KG1 (cell line): ENCODE measurements around the gene PRPF40A.

Experiments used
- DNase-seq: peaks from one replicate; lab custom pipeline; 2025; lab: John Stamatoyannopoulos, UW

PRPF40A gene

DNA sequence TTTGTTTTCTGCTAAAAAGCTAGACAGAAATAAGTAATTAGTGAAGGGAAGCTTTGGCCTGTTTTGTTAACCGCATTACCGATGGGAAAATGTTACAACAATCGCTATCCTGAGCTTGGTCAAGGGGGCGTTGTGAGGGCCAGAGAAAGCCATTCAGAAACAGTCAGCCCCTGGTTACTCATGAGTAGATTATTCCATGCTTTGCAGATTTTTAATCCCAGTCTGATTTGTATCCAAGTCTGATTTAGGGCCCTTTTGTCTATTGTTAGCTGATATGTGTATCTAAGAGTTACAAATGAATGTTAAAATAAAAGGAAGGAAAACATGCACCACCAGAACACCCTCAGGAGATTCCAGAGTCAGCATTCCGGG is 99.1 kb downstream of the PRPF40A start:
- no peak for DNase-seq

DNA sequence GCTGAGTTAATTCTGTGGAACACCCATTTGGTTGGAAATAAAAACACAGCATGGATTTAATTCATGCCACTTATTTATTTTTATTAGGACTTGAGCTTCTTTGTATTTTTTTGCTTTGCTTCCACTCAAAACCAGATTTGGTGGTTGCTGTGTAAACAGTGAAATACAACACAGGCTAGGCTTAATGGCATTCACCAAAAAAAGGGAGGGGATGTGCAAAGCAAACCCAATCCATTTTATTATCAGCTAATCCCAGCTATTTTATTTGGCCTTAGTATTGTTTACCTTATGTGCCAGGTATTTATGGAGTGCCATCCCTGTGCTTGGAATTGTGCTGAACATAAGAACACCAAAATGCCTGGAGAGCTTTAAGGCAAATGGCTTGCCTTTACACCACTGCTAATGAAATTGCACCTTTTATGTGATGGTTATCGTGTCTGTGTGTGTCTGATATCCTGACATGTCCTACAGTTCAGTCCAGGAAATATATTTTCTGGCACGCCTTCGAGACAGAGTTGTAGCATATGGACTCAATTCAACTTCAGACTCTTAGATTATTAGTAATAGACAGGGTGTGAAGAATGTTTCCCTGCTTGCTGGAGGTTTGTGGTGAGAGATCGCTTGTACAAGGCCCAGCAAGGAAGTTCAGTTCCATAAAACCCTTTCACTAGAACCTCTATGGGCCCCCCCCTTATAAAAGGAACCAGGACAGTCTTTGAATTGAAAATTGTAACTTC is 99.6 kb downstream of the PRPF40A start:
- DNase-seq, result no peak

- DNase-seq, result no peak
Observed at GRCh38 chr2:152615177-152615576, 102.1 kb downstream of the PRPF40A start.

DNA sequence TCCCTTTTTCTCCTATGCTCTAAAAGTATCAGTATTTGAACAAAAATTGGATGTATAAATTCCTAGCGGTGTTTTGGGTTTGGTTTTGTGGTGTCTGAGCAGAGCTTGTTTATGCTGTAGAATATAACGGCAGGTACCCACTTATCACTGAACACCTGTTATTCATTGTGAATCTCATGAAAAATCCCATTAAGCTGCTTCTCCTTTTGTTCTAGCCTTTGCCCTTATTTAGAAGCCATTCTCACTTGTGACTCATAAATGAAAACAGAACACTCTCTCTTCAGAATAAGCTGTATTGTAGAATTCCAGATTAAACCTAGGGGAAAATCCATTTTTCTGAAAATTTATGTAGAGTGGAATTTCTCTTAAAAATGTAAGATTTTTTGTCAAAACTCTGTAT is 104.0 kb downstream of the PRPF40A start:
- DNase-seq, result no peak

- DNase-seq, result peak; percentile 72
Observed at GRCh38 chr2:152611458-152612231, 105.6 kb downstream of the PRPF40A start.

DNA sequence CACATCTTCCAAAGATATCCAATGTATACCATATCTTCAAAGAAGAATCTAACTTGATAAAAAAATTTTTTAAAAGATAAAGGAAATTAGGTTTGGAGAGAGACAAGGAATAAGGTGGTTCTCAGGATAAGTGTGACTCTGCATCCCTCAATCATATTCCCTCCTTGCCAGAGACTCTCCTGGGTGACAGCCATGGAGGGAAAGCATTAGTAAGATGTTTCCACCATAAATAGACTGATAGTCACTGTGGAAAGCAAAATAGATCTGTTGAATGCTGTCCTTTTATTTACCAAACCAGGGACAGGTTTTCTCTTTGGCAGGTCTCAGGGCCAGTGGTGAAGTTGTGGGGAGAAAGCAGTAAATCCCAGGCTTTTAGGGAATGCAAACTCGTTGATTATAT is 107.6 kb downstream of the PRPF40A start:
- DNase-seq, result no peak

DNA sequence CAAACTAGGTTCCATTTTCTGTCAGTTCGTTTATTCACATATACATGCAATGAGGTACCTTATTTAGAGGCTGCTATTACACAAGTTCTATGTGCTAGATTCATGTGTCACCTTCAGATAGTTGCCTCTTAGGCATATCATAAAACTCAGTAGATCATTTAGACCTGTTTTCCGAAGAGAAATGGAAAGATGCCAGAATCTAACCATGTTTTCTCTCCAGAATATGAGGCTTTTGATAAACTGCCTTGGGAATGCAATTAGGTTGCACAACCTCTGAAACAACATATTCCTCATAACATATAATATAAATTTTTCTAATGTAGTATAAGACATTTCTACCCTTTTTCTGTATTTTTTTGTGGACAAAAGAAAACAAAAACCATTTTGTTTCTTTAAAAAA is 108.1 kb downstream of the PRPF40A start:
- no peak for DNase-seq

- no peak for DNase-seq
Observed at GRCh38 chr2:152607793-152608300, 109.4 kb downstream of the PRPF40A start.

DNA sequence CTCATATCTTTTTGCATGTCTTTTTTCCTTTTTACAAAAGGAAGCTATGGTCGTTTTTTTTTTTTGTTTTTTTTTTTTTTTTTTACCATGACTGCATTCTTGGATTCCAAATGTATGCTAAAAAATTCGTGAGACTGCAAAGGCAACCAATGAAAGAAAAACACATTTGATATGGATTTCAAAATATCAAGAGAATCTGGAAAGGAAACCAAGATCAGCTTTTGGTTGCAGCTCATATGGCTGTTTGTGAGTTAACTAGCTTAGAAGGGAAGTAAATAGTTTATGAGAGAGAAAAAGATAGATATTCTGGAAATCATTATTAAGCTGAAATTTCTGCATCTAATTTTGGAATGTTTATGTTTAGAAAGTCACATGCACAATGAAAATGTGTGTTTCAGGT is 110.3 kb downstream of the PRPF40A start:
- DNase-seq, result no peak

DNA sequence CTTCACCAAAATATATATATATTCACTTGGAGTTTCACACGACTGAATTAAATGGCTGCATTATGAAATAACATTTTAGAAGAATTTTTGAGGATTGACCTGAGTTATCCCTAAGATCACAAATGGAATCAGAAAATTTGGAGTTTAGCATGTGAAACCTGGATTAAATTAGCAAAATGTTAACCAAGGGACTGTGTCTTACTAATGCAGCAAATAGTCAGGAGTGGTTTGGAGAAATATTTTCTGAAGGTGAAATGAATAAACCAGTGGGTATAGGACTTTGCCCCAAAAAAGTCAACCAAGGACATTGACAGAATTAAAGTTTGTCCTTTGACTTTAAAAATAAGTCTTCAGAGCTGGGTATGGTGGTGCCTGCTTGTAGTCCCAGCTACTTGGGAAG is 111.2 kb downstream of the PRPF40A start:
- no peak for DNase-seq

GRCh38 chr2:152603166-152603565 is 114.1 kb downstream of the PRPF40A start:
- DNase-seq, result no peak

GRCh38 chr2:152602750-152603149 is 114.5 kb downstream of the PRPF40A start:
- DNase-seq, result no peak
